Mesendoderm (in vitro differentiated cells): ENCODE measurements around the gene TMEM263. TPM values are rescaled to one million over a fixed set of nuclear protein-coding genes. Genes with fewer than 3 reads are reported as not detected.
A peak's percentile ranks its signal among the peaks of the same experiment; 100 is the strongest.

Experiments
- DNase-seq: peaks from one replicate; pipeline ENCODE4 v3.0.0; 2013
- H2AK5ac ChIP-seq: 2 replicates; pipeline ENCODE4 v1.6.1; 2013; ENCODE audit warnings: low read length, inconsistent platforms
- H2BK120ac ChIP-seq: 2 replicates; pipeline ENCODE4 v1.6.1; 2013; ENCODE audit warnings: low read depth, mild to moderate bottlenecking, low read length, moderate library complexity, mixed read lengths
- H2BK15ac ChIP-seq: replicated peaks from 2 replicates; pipeline ENCODE4 v1.6.1; 2013; ENCODE audit warnings: low read depth, mild to moderate bottlenecking, moderate library complexity
- H2BK5ac ChIP-seq: 2 replicates; pipeline ENCODE4 v1.6.1; 2013; ENCODE audit warnings: low read length, inconsistent platforms
- H3K18ac ChIP-seq: 2 replicates; pipeline ENCODE4 v1.6.1; 2013; ENCODE audit warnings: mild to moderate bottlenecking, low read length, mixed read lengths
- H3K23ac ChIP-seq: one replicate; pipeline ENCODE4 v1.6.1; 2013; ENCODE audit warnings: low read length
- H3K27ac ChIP-seq: 2 replicates; pipeline ENCODE4 v1.5.1; 2013; ENCODE audit warnings: low read depth, mild to moderate bottlenecking, inconsistent platforms, low read length, moderate library complexity
- H3K27me3 ChIP-seq: 2 replicates; pipeline ENCODE4 v1.6.1; 2013; ENCODE audit warnings: low read length, control low read depth, mild to moderate bottlenecking, inconsistent platforms; ENCODE audit not compliant: insufficient read depth, poor library complexity
- H3K36me3 ChIP-seq: 2 replicates; pipeline ENCODE4 v1.6.1; 2013; ENCODE audit warnings: low read length, inconsistent platforms; ENCODE audit not compliant: control insufficient read depth, insufficient read depth
- H3K4ac ChIP-seq: one replicate; pipeline ENCODE4 v1.6.1; 2013; ENCODE audit warnings: low read depth, mild to moderate bottlenecking, low read length, moderate library complexity
- H3K4me1 ChIP-seq: 2 replicates; pipeline ENCODE4 v1.6.1; 2013; ENCODE audit warnings: low read depth, low read length, inconsistent platforms; ENCODE audit not compliant: control insufficient read depth
- H3K4me2 ChIP-seq: 2 replicates; pipeline ENCODE4 v1.6.1; 2013; ENCODE audit warnings: low read length
- H3K4me3 ChIP-seq: 2 replicates; pipeline ENCODE4 v1.5.1; 2013; ENCODE audit warnings: mild to moderate bottlenecking, low read length
- H3K56ac ChIP-seq: one replicate; pipeline ENCODE4 v1.6.1; 2013; ENCODE audit warnings: low read length
- H3K79me1 ChIP-seq: 2 replicates; pipeline ENCODE4 v1.6.1; 2013; ENCODE audit warnings: low read length, inconsistent platforms
- H3K79me2 ChIP-seq: 2 replicates; pipeline ENCODE4 v1.6.1; 2013; ENCODE audit warnings: mild to moderate bottlenecking, low read length; ENCODE audit not compliant: control insufficient read depth, insufficient read depth
- H3K9ac ChIP-seq: 2 replicates; pipeline ENCODE4 v1.6.1; 2013; ENCODE audit warnings: low read length, inconsistent platforms
- H4K5ac ChIP-seq: one replicate; pipeline ENCODE4 v1.6.1; 2013; ENCODE audit warnings: low read length
- H4K8ac ChIP-seq: one replicate; pipeline ENCODE4 v1.6.1; 2013; ENCODE audit warnings: low read depth, mild to moderate bottlenecking, control low read depth, low read length, moderate library complexity
- WGBS: extraction: QIAGEN DNeasy Blood & Tissue Kit; methylation state at CpG from one replicate; pipeline ENCODE4 v1.1.7; 2013; ENCODE audit warnings: low lambda C conversion rate, missing lambda C conversion rate; ENCODE audit not compliant: insufficient coverage; ENCODE audit errors: extremely low coverage; 5-methylcytosine and 5-hydroxymethylcytosine counted together
- polyA plus RNA-seq, 2 experiments: library from polyadenylated mRNA; stranded (reverse); fragments of 200-250 nt; gene quantifications; one replicate each; pipeline ENCODE4 v1.2.3, GENCODE V29; 2013

Gene TMEM263
- polyA plus RNA-seq (2013, experiment 1 of 2): 9.8 TPM
- 9.3 TPM for polyA plus RNA-seq (2013, experiment 2 of 2)

DNA sequence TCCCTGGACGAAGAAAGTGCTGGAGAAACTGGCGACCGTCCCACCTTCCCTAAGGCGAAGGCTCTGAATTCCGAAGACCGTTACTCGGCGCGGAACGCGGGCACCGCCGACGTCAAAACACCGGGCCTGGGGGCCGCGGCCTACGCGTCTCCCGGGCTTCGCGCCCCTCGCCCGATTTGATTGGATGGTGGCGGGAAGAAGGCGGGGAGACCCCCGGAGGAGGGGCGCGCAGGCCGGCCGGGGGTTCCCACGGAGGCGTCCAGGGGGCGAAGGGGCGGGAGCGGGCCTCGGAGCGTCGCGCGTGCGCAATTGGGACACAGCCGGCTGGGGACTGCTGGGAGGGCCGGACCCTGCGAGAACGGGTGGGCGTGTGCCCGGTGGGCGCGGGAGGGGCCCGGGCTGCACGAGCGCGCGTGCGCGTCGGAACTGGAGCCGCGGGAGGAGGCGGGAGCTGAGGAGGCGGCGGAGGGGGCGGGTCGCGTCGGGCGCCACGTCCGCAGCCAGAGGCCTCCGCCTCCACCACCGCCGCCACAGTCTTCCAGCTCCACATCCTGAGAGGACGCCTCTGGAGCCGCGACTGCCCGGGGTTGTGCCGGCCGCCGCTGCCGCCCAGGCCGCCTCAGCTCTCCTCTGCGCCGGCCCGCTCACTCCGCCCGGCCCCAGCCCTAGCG lies at the start of gene TMEM263:
TMEM263 (plus strand) TSS at position 531 of the 671 bp plus-strand sequence. CDS start 11,210 bp downstream, outside the sequence.
- no peaks in the 10 kb centered on the region for H3K4me1 ChIP-seq
- peak; percentile 97 for DNase-seq

DNA sequence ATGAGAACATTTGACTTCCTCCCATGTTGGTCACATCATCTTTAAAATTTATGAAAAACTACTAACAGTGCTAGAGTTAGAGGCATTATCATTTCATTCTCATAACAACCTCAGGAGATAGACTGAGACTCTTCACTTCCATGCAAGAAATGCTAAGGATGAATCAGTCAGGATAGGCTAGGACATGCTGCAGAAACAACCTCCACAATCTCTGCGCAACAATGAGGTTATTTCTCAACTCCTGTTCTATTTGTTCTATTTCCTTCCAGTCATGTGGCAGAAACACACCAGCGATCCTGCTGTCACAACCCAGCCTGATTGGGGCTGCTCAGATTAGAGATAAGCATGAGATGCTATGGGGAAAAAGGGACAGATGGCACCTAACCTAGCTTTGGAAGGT lies 49.0 kb upstream of the TMEM263 start:
- WGBS: no CpG with 5 or more reads among the region's 2 CpGs
- H4K5ac ChIP-seq: no peak overlapping the region

More for the DNA sequence above, at the start of gene TMEM263:
- peak within 1 kb of the TSS; percentile 96 for H3K56ac ChIP-seq
- no peak within 1 kb of the TSS for H3K4ac ChIP-seq
- peak within 1 kb of the TSS; percentile 99 for H3K27ac ChIP-seq
- peak within 1 kb of the TSS; percentile 93 for H3K4me2 ChIP-seq
- peaks cover 3% of the 10 kb centered on the region for H3K79me1 ChIP-seq
- H3K23ac ChIP-seq: no peak within 1 kb of the TSS
- peak within 1 kb of the TSS; percentile 96 for H3K9ac ChIP-seq
- peak within 1 kb of the TSS; percentile 98 for H3K4me3 ChIP-seq
- no peaks in the 10 kb centered on the region for H3K36me3 ChIP-seq
- no peak within 1 kb of the TSS for H2BK5ac ChIP-seq
- peak within 1 kb of the TSS; percentile 4 for H2BK120ac ChIP-seq
- H3K18ac ChIP-seq: peak within 1 kb of the TSS; percentile 98
- WGBS: no CpG with 5 or more reads among the region's 88 CpGs
- H2AK5ac ChIP-seq: no peak within 1 kb of the TSS
- H3K79me2 ChIP-seq: peaks cover 4% of the 10 kb centered on the region
- H2BK15ac ChIP-seq: no peak within 1 kb of the TSS
- H3K27me3 ChIP-seq: peaks cover 2% of the 10 kb centered on the region
- H4K8ac ChIP-seq: peak within 1 kb of the TSS; percentile 78
- H4K5ac ChIP-seq: no peak within 1 kb of the TSS

DNA sequence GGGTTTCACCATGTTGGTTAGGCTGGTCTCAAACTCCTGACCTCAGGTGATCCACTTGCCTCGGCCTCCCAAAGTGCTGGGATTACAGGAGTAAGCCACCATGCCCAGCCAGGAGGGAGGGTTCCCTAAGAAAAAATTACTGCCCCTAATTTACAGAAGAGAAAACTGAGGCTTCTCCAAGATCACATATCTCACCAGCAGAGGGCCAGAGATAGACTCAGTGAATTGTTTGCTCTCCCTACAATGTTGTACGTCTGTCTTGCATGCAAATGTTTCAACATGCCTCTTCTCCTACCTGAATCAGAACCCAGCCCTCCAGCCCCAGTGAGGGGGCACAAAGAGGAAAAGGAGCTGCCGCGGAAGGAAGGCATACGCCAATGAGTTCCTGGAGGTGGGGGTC lies 48.3 kb upstream of the TMEM263 start:
- no peak overlapping the region for H3K18ac ChIP-seq
- WGBS: no CpG with 5 or more reads among the region's 5 CpGs
- no peaks in the 10 kb centered on the region for H3K36me3 ChIP-seq
- no peak overlapping the region for H2BK120ac ChIP-seq
- H3K27me3 ChIP-seq: peaks cover 3% of the 10 kb centered on the region
- no peak overlapping the region for H3K9ac ChIP-seq
- H3K4me1 ChIP-seq: no peaks in the 10 kb centered on the region
- no peak overlapping the region for H3K23ac ChIP-seq
- DNase-seq: no peak
- H4K5ac ChIP-seq: no peak overlapping the region
- H4K8ac ChIP-seq: no peak overlapping the region
- no peak overlapping the region for H3K4me2 ChIP-seq
- no peaks in the 10 kb centered on the region for H3K79me1 ChIP-seq
- H3K4ac ChIP-seq: no peak overlapping the region
- H2AK5ac ChIP-seq: no peak overlapping the region
- no peak overlapping the region for H3K56ac ChIP-seq
- no peak overlapping the region for H3K4me3 ChIP-seq
- no peaks in the 10 kb centered on the region for H3K79me2 ChIP-seq
- no peak overlapping the region for H3K27ac ChIP-seq
- H2BK5ac ChIP-seq: no peak overlapping the region
- no peak overlapping the region for H2BK15ac ChIP-seq

More for the DNA sequence above, 49.0 kb upstream of the TMEM263 start:
- no peak overlapping the region for H2BK120ac ChIP-seq
- H3K56ac ChIP-seq: no peak overlapping the region
- no peak for DNase-seq
- no peak overlapping the region for H3K4me3 ChIP-seq
- H3K23ac ChIP-seq: no peak overlapping the region
- no peaks in the 10 kb centered on the region for H3K36me3 ChIP-seq
- peaks cover 3% of the 10 kb centered on the region for H3K27me3 ChIP-seq
- H3K27ac ChIP-seq: no peak overlapping the region
- no peak overlapping the region for H2BK15ac ChIP-seq
- no peak overlapping the region for H3K9ac ChIP-seq
- no peaks in the 10 kb centered on the region for H3K79me2 ChIP-seq
- H2BK5ac ChIP-seq: no peak overlapping the region
- no peaks in the 10 kb centered on the region for H3K4me1 ChIP-seq
- no peak overlapping the region for H3K18ac ChIP-seq
- H4K8ac ChIP-seq: no peak overlapping the region
- no peaks in the 10 kb centered on the region for H3K79me1 ChIP-seq
- no peak overlapping the region for H3K4ac ChIP-seq
- H2AK5ac ChIP-seq: no peak overlapping the region
- no peak overlapping the region for H3K4me2 ChIP-seq

DNA sequence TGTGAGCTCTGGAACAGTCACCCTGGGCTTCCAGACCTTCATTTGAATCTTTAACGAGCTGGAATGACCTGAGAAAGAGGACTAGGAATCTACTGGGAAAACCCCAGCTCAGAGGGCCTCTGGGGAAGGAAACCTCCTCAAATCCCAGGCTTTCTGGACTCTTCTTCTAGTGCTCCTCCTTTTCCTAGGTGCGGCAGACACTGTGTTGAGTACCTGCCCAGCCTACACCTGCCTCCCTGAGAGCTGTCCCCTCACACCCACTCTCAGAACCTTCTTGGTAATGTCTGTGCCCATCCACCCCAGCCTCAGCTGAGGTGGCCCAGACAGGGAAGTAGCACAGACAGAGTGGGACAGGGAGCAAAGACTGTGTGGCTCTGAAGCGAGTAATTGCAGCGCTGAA lies 47.9 kb upstream of the TMEM263 start:
- H2AK5ac ChIP-seq: no peak overlapping the region
- H3K27me3 ChIP-seq: peaks cover 2% of the 10 kb centered on the region
- H3K27ac ChIP-seq: no peak overlapping the region
- H4K8ac ChIP-seq: no peak overlapping the region
- H3K23ac ChIP-seq: no peak overlapping the region
- WGBS: no CpG with 5 or more reads among the region's 4 CpGs
- H4K5ac ChIP-seq: no peak overlapping the region
- no peak for DNase-seq
- no peak overlapping the region for H2BK120ac ChIP-seq
- H2BK15ac ChIP-seq: no peak overlapping the region
- H3K4ac ChIP-seq: no peak overlapping the region
- H2BK5ac ChIP-seq: no peak overlapping the region
- H3K36me3 ChIP-seq: no peaks in the 10 kb centered on the region
- no peak overlapping the region for H3K56ac ChIP-seq
- no peaks in the 10 kb centered on the region for H3K79me1 ChIP-seq
- no peaks in the 10 kb centered on the region for H3K79me2 ChIP-seq
- H3K4me2 ChIP-seq: no peak overlapping the region
- no peak overlapping the region for H3K4me3 ChIP-seq
- no peak overlapping the region for H3K18ac ChIP-seq
- H3K9ac ChIP-seq: no peak overlapping the region
- no peaks in the 10 kb centered on the region for H3K4me1 ChIP-seq

DNA sequence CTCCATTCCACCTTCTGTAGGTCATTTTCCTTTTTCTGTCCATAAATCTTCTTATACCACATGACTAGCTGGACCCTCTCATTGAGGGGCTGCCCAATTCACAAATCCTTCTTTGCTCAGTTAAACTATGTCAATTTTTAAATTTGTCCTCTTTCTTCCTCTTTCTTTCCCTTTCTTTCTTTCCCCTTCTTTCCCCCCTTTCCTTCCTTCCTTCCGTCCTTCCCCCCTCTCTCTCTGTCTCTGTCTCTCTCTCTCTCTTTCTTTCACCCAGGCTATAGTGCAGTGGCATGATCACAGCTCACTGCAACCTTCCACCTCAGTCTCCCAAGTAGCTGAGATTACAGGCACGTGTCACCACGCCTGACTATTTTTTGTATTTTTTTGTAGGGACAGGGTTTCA lies 47.1 kb upstream of the TMEM263 start:
- H3K36me3 ChIP-seq: no peaks in the 10 kb centered on the region
- no peak overlapping the region for H4K5ac ChIP-seq
- WGBS: no CpG with 5 or more reads among the region's 3 CpGs
- no peak overlapping the region for H3K4me2 ChIP-seq
- no peak overlapping the region for H3K9ac ChIP-seq
- H3K4me3 ChIP-seq: no peak overlapping the region
- H2BK120ac ChIP-seq: no peak overlapping the region
- H3K4ac ChIP-seq: no peak overlapping the region
- H3K56ac ChIP-seq: no peak overlapping the region
- no peak for DNase-seq
- no peak overlapping the region for H2BK5ac ChIP-seq
- H3K18ac ChIP-seq: no peak overlapping the region
- no peak overlapping the region for H2BK15ac ChIP-seq
- H3K79me2 ChIP-seq: no peaks in the 10 kb centered on the region
- H4K8ac ChIP-seq: no peak overlapping the region
- no peak overlapping the region for H3K23ac ChIP-seq
- H3K79me1 ChIP-seq: no peaks in the 10 kb centered on the region
- H3K27ac ChIP-seq: no peak overlapping the region
- no peaks in the 10 kb centered on the region for H3K27me3 ChIP-seq
- H2AK5ac ChIP-seq: no peak overlapping the region
- no peaks in the 10 kb centered on the region for H3K4me1 ChIP-seq

DNA sequence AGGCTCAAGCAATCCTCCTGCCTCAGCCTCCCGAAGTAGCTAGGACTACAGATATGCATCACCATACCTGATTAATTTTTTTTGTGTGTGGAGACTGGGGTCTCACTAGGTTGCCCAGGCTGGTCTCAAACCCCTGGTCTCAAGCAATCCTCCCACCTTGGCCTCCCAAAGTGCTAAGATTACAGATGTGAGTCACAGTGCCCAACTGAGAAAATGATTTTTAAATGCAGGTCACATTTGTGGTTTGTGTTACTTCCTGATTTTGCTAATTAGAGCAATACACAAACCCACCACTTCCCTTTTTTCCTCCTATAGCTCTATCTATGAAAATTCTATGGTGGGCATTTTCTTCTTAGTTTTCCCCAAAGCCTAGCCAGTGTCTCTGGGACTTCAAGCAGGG lies 45.5 kb upstream of the TMEM263 start:
- Histone ChIP-seq H3K27ac (no peak overlapping the region), H2BK15ac (no peak overlapping the region), H3K27me3 (no peaks in the 10 kb centered on the region), H3K79me2 (no peaks in the 10 kb centered on the region), H2BK120ac (no peak overlapping the region), H3K4me3 (no peak overlapping the region), H3K4me2 (no peak overlapping the region), H3K36me3 (no peaks in the 10 kb centered on the region), H3K4ac (no peak overlapping the region), H4K8ac (no peak overlapping the region), H3K9ac (no peak overlapping the region), H3K23ac (no peak overlapping the region), H3K79me1 (no peaks in the 10 kb centered on the region), H4K5ac (no peak overlapping the region), H3K18ac (no peak overlapping the region), H2BK5ac (no peak overlapping the region), H3K4me1 (no peaks in the 10 kb centered on the region), H2AK5ac (no peak overlapping the region), H3K56ac (no peak overlapping the region)
- no peak for DNase-seq
- WGBS: no CpG with 5 or more reads among the region's 1 CpG
